GM18951 (cell line): ENCODE data around the gene TTC23.

ENCODE experiments used
- POLR2A ChIP-seq: IDR thresholded peaks from 4 replicates; pipeline ENCODE4 v1.6.1; 2011; ENCODE audit warnings: mild to moderate bottlenecking; ENCODE audit not compliant: insufficient read length, insufficient read depth; ENCODE audit errors: extremely low read depth
- in situ Hi-C: fragments of 300-500 bp; cut with MboI; formaldehyde crosslinking; loops from one replicate; pipeline ENCODE4 v1.12.0; 2022; ENCODE audit warnings: low sequenced_read_pairs, mixed read lengths, inconsistent platforms; ENCODE audit not compliant: unreplicated experiment

TTC23 gene

DNA sequence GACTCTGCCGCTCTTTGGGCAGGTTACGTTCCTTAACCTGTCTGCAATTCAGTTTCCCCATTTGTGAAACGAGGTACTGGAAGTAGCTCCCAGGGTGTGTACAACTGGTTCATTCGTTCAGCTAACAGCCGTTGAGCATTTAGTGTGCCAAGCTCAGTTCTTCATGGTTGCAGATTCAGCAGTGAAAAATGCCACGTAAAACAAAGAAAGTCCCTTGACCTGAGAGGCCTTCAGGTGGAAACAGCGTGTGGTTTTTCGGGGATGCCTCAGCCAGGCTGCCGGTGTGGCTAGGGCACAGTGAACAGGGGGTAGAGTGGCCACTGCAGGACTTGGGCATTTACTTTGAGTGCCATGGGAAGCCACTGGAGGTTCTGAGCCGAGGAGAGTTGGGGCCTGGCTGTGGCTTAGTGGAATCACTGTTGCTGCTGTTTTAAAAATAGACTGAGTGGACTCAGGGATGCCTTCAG is 139.8 kb downstream of the TTC23 start:
- no peak for TF ChIP-seq POLR2A
- in situ Hi-C loops = no loop called here

- in situ Hi-C loops = no loop called here
- TF ChIP-seq POLR2A = no peak
Observed at GRCh38 chr15:99108993-99109392, 140.4 kb downstream of the TTC23 start.

- no peak for TF ChIP-seq POLR2A
- in situ Hi-C loops = no loop called here
Observed at GRCh38 chr15:99106417-99107220, 142.8 kb downstream of the TTC23 start.

- in situ Hi-C loops = no loop called here
- no peak for TF ChIP-seq POLR2A
Observed at GRCh38 chr15:99105514-99106341, 143.7 kb downstream of the TTC23 start.

- in situ Hi-C loops = no loop called here
Observed at GRCh38 chr15:99104788-99105513, 144.4 kb downstream of the TTC23 start, which contains the start of gene SYNM. SYNM (plus strand) TSS chr15:99105080; CDS start chr15:99105200, 120 bp downstream.

DNA sequence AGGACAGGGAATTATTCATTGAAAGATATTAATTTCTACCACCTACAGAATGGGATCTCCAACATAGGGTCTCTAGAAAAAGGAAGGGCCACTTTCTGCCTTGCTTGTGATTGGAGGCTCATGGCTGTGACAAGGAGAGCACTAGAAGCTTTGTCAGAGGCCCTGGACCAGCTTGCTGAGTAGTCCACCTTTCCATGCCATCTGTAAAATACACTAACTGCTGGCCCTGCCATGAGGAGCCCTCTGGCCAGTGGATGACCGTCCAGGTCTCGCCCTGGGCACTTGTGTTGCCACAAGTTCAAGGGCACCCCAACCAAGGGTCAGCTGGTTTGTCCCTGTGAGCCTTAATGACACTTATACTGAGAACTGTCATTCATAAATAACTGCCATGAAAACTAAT is 146.1 kb downstream of the TTC23 start:
- in situ Hi-C loops = no loop called here

More at GRCh38 chr15:99104788-99105513, 144.4 kb downstream of the TTC23 start, which contains the start of gene SYNM:
- TF ChIP-seq POLR2A = no peak

DNA sequence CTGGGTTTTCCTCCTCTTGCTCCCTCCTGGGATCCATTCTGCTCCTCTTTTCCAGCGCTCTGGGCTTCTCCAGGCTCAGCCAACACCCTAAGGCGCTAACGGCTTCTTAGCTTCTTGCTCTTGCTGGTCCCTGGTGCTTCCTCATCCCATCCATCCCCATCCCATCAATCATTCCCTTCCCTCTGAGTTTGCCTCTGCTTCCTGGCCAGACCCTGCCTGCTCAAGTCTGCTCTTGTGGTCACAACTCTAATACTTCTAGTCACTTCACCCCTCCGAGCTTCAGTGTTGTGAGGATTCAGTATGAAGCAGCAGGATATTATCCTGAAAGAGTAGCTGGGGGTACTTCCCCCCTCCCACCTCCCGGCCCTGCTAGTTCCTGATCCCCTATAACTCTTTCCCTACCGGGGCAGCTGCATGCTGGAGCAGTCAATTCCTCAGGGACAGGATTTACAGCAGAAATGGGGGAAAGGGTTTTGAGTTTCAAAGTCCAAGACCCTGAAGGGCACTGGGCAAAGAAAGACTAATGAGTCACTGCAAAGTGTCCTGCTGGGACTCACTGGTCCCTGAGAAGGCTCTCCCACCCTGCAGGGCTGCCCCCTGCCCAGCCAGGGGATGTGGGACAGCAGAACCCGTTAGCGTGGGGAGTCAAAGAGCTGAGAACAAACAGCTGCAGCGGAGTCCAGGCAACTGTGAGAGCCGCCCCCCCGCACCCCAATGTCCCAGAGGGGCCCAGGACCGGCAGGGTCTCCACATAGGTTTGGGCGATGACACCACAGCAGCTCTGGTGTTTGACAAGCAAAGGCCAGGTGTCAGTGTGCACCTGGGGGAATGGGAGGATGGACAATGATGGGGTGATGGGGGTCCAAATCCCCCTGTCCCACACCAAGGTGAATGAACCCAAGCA is 146.8 kb downstream of the TTC23 start:
- TF ChIP-seq POLR2A = no peak
- in situ Hi-C loops = no loop called here

More for the DNA sequence above, 146.1 kb downstream of the TTC23 start:
- no peak for TF ChIP-seq POLR2A

DNA sequence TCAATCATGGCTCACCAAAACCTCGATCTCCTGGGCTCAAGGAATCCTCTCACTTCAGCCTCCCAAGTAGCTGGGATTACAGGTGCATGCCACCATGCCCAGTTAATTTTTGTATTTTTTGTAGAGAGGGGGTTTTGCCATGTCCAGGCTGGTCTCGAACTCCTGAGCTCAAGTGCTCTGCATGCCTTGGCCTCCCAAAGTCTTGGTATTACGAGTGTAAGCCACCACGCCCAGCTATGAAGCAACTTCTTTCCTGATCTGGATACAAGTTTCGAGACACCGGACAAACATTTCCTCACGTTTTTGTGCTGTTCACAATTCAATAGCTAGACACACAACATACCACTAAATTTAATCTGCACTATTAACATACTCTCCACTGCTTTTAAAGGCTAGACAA is 147.9 kb downstream of the TTC23 start:
- no peak for TF ChIP-seq POLR2A
- in situ Hi-C loops = no loop called here

DNA sequence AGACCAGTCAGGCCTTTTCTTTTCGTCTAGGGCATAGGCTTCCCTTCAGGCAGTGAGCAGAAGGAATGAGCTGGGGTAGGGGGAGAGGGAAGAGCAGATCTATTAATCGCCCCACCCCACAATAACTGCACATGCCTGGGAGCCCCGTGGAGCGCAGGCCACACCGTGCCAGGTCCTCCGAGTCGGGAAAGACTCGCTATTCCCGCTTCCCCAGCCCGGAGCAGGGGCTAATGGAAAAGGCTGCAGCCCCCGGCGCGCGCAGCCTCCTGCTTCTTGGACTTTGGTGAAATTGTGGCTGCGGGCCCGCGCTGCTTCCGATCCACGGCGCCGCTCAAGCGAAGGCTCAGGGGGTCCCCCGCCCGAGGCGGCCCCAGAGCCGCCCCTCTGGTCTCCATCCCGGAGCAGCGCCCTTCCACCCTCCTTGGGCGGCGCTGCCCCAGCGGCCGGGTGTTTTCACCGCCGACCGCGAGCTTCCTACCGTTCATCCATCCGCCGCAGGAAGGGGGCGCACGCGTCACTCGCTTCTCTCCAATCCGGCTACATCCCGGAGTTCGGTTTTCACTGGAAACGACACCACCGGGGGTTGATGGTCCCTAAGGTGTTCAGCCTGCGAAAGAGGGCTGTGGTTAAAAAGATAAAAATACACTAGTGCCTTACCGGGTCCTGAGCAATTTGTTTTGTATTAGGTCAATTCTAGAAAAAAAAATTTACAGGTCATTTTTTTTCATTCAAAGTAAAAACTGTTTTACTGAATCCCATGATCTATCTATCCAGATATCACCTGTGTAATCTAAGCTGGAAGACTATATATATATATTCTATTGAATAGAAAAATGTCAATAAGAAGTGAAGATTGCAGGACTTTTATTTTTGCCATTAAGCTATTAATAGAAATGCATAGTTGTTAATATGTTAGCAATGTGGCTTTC is 148.9 kb downstream of the TTC23 start:
- no peak for TF ChIP-seq POLR2A
- in situ Hi-C loops = no loop called here

GRCh38 chr15:99099661-99100060 is 149.7 kb downstream of the TTC23 start:
- TF ChIP-seq POLR2A = no peak
- in situ Hi-C loops = no loop called here

GRCh38 chr15:99098991-99099390 is 150.4 kb downstream of the TTC23 start:
- no peak for TF ChIP-seq POLR2A
- in situ Hi-C loops = no loop called here

- in situ Hi-C loops = no loop called here
- TF ChIP-seq POLR2A = no peak
Observed at GRCh38 chr15:99098426-99098825, 151.0 kb downstream of the TTC23 start.
